ENCODE measurements around the gene NME3. TPM values are rescaled to one million over a fixed set of nuclear protein-coding genes. Genes with fewer than 3 reads are reported as not detected.

Gene NME3
- total and polyA plus RNA-seq, 12 donors = 0.95 to 1,073 (median 181) TPM

DNA sequence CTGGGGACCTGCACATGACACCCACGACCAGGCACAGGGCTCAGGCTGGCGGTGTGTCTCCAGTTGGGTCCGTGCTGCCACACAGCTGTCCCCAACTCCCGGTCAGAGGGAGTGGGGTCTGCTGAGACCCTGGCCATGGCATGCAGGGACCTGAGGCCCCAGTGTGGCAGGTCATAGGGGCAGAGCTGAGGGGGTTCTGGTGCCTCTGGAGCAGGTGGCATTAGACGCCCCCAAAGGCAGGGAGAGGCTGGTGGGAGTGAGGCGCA is 15.6 kb upstream of the NME3 start:
- Histone ChIP-seq H3K27ac (no peak overlapping the region), H3K27me3 (no peaks in the 10 kb centered on the region), H3K4me3 (no peak overlapping the region), H3K36me3 (replicated peaks in 1 of 2) (peaks cover 0 to 32% of the 10 kb centered on the region in 2 donors), H3K9me3 (replicated peaks in 1 of 3) (no peaks in the 10 kb centered on the region), H3K4me1 (replicated peaks in 1 of 2) (no peaks in the 10 kb centered on the region)
- peak in 1 of 7 donors; percentile 15 for DNase-seq
- WGBS, 4 donors = 80 to 91% (median 89%) methylated on average over 2 to 6 of the region's 6 CpGs
- TF ChIP-seq POLR2A (IDR thresholded peaks at IDR 0.05) = no peak
- TF ChIP-seq, protein P1, sequence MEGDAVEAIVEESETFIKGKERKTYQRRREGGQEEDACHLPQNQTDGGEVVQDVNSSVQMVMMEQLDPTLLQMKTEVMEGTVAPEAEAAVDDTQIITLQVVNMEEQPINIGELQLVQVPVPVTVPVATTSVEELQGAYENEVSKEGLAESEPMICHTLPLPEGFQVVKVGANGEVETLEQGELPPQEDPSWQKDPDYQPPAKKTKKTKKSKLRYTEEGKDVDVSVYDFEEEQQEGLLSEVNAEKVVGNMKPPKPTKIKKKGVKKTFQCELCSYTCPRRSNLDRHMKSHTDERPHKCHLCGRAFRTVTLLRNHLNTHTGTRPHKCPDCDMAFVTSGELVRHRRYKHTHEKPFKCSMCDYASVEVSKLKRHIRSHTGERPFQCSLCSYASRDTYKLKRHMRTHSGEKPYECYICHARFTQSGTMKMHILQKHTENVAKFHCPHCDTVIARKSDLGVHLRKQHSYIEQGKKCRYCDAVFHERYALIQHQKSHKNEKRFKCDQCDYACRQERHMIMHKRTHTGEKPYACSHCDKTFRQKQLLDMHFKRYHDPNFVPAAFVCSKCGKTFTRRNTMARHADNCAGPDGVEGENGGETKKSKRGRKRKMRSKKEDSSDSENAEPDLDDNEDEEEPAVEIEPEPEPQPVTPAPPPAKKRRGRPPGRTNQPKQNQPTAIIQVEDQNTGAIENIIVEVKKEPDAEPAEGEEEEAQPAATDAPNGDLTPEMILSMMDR (IDR thresholded peaks at IDR 0.05) = no peak
- intact Hi-C loops (cut with DNase I) = no loop called here

DNA sequence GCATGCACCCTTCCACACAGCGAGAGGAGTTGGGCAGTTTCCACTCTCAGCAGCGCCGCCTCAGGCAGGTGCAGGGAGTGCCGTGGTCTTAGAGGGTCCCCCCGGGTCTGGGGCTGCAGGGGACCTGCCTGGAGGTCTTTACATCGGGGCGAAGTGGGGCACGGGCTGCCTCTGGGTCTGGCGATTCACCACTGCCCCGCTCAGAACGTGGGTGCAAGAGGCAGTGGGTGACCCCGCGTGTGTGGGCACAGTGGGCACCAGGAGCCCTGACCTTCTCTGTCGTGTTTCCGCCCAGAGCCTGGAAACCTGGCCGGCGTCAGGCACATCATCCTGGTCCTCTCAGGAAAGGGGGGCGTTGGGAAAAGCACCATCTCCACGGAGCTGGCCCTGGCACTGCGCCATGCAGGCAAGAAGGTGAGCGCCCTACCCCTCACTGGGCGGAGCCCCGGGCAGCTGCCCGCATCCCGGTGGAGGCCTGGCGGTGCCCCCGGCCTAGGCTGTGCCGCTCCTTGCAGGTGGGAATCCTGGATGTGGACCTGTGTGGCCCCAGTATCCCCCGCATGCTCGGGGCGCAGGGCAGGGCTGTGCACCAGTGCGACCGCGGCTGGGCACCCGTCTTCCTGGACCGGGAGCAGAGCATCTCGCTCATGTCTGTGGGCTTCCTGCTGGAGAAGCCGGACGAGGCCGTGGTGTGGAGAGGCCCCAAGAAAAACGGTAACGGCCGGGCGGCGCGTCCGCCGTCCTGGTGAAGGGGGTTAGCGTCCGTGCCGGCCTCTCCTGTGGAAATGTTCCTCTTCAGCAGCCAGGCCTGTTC is 15.1 kb upstream of the NME3 start:
- no peaks in the 10 kb centered on the region for H3K9me3 ChIP-seq (replicated peaks in 1 of 3)
- intact Hi-C loops (cut with DNase I) = no loop called here
- H3K36me3 ChIP-seq (replicated peaks in 1 of 2) = peaks cover 0 to 32% of the 10 kb centered on the region in 2 donors
- TF ChIP-seq, protein P1 (IDR thresholded peaks at IDR 0.05) = no peak
- TF ChIP-seq POLR2A (IDR thresholded peaks at IDR 0.05) = no peak
- H3K4me3 ChIP-seq = no peak overlapping the region
- no peak overlapping the region for H3K27ac ChIP-seq
- H3K27me3 ChIP-seq = no peaks in the 10 kb centered on the region
- H3K4me1 ChIP-seq (replicated peaks in 1 of 2) = peaks cover 4% of the 10 kb centered on the region in 2 donors
- peak in 5 of 7 donors; percentile 11 to 53 (median 24) for DNase-seq
- WGBS, 4 donors = 86 to 91% (median 89%) methylated on average over 11 to 51 of the region's 51 CpGs

DNA sequence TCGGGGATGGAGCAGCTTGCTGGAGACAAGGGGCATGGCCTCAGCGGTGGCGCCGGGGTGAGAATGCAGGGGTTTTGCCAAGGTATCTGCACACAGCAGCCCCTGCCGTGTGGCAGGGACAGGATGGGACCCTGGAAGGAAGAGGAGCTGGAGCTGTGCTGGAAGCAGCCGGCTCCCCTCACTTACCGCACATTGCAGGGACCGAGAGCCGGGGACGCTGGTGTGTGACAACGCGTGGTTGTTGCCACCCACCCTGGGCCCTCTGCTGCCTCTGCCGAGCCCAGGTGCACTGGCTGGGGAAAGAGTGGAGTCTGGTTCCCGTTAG is 14.5 kb upstream of the NME3 start:
- 83 to 88% (median 87%) methylated on average over 12 to 14 of the region's 14 CpGs; no CpG with 5 or more reads in 1 of the 4 donors for WGBS, 4 donors
- intact Hi-C loops (cut with DNase I) = no loop called here
- DNase-seq = peak in 2 of 7 donors; percentile 15 to 16

DNA sequence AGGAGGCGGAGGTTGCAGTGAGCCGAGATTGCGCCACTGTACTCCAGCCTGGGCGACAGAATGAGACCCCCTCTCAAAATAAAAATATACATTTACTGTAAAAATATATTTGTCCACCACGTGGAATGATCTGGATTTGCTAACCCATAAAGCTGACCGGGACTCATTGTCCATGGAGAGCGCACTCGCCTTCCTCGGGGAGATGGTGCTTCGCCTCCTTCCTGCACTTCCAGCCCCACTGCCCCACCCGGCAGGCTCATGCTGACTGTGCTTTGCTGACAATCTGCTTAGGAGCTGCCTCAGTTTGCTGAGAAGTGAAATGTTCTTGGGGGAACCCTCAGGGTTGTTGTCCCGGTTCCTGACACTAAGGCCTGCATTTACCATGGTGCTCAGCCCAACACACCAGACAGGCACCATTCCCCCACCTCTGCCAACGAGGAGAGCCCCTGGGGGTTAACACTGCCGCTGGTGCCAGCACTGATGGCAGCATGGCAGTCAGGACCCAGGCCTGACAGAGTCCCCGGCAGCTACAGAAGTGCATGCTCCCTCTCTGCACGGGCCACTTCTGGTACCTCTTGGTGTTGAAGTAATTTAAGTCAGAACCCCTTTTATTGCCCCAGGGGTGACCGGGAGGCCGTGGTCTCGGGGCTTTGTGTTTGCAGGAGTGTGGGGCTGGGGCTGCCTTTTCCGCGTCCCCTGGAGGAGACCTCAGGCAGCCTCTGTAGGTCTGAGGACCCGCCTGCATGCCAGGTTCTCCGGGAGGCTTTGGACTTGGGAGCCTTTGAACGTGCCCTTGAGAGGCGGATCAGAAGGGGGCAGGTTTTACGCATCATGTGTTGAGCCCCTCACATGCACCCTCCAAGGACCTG is 13.9 kb upstream of the NME3 start:
- peak in 2 of 7 donors; percentile 19 to 21 for DNase-seq
- 85 to 90% (median 89%) methylated on average over 17 to 26 of the region's 26 CpGs for WGBS, 4 donors
- Histone ChIP-seq H3K36me3 (replicated peaks in 1 of 2) (peaks cover 0 to 32% of the 10 kb centered on the region in 2 donors), H3K27me3 (no peaks in the 10 kb centered on the region), H3K4me1 (replicated peaks in 1 of 2) (peaks cover 15 to 16% of the 10 kb centered on the region in 2 donors), H3K9me3 (replicated peaks in 1 of 3) (no peaks in the 10 kb centered on the region), H3K27ac (no peak overlapping the region), H3K4me3 (no peak overlapping the region)
- TF ChIP-seq POLR2A (IDR thresholded peaks at IDR 0.05) = no peak
- TF ChIP-seq, protein P1 (IDR thresholded peaks at IDR 0.05) = no peak
- intact Hi-C loops (cut with DNase I) = no loop called here

More for the DNA sequence above, 14.5 kb upstream of the NME3 start:
- TF ChIP-seq, protein P1 (IDR thresholded peaks at IDR 0.05) = no peak
- Histone ChIP-seq H3K4me1 (replicated peaks in 1 of 2) (peaks cover 10 to 11% of the 10 kb centered on the region in 2 donors), H3K4me3 (no peak overlapping the region), H3K27ac (no peak overlapping the region), H3K27me3 (no peaks in the 10 kb centered on the region), H3K9me3 (replicated peaks in 1 of 3) (no peaks in the 10 kb centered on the region), H3K36me3 (replicated peaks in 1 of 2) (peaks cover 0 to 32% of the 10 kb centered on the region in 2 donors)
